C4-2B (cell line): ENCODE results near the gene NCOA7.

Source experiments
- CTCF ChIP-seq: fragments of 450-650 bp; conservative IDR thresholded peaks from 2 replicates; pipeline ENCODE4 v1.5.1; 2017; ENCODE audit warnings: mild to moderate bottlenecking
- ZFX ChIP-seq: fragments of 450-650 bp; IDR thresholded peaks from 2 replicates; pipeline ENCODE4 v1.6.1; 2017

- no peak for TF ChIP-seq CTCF
- TF ChIP-seq ZFX, result no peak
Observed at GRCh38 chr6:125923366-125923877, 132.7 kb downstream of the NCOA7 start.
